HEK293T (cell line): ENCODE results near the gene SMTNL2.

Experiments used
- ELF4 ChIP-seq: fragments of 450-650 bp; IDR thresholded peaks from 2 replicates; pipeline ENCODE4 v1.6.1; 2017; ENCODE audit warnings: antibody characterized with exemption
- FOXA1 ChIP-seq: fragments of 450-650 bp; IDR thresholded peaks from 2 replicates; pipeline ENCODE4 v1.6.1; 2016; ENCODE audit warnings: mild to moderate bottlenecking
- FOXK2 ChIP-seq: fragments of 450-650 bp; IDR thresholded peaks from 2 replicates; pipeline ENCODE4 v1.6.1; 2016; ENCODE audit warnings: mild to moderate bottlenecking
- HDGF ChIP-seq: fragments of 450-650 bp; IDR thresholded peaks from 2 replicates; pipeline ENCODE4 v1.6.1; 2017; ENCODE audit warnings: antibody characterized with exemption, borderline replicate concordance
- SP1 ChIP-seq: fragments of 450-650 bp; IDR thresholded peaks from 2 replicates; pipeline ENCODE4 v1.6.1; 2017
- TF ChIP-seq, protein P1 (sequence below): fragments of 450-650 bp; IDR thresholded peaks from 2 replicates; pipeline ENCODE4 v1.6.1; 2016

DNA sequence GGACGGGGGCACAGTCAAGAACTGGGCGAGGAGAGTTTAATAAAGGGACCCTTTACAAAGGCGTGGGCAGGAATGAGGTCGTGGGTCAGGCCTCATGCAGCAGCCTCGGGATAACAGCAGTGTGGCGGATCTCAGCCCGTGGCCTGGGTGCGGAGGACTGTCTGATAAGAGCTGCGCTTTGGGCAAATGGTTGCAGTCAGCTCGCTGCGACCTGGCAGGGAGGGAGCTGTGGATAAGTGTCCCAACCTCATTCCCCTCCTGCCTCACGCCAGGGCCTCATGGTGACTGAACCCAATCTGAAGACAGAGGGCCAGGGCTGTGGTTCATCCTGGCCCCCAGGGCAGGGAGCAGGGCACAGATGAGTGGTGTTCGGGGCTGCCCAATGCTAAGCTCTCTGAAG lies 13.6 kb downstream of the SMTNL2 start:
- TF ChIP-seq ELF4 (no peak), HDGF (no peak), SP1 (no peak), FOXA1 (no peak), FOXK2 (no peak)
- TF ChIP-seq, protein P1, sequence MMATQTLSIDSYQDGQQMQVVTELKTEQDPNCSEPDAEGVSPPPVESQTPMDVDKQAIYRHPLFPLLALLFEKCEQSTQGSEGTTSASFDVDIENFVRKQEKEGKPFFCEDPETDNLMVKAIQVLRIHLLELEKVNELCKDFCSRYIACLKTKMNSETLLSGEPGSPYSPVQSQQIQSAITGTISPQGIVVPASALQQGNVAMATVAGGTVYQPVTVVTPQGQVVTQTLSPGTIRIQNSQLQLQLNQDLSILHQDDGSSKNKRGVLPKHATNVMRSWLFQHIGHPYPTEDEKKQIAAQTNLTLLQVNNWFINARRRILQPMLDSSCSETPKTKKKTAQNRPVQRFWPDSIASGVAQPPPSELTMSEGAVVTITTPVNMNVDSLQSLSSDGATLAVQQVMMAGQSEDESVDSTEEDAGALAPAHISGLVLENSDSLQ = no peak
